HEK293 (cell line): ENCODE measurements around the gene CCDC136.

ENCODE experiments used
- CTCF ChIA-PET: fragments of 350-600 bp; formaldehyde crosslinking; extraction: SDS; loops from one replicate; lab custom pipeline; 2021; ENCODE audit warnings: antibody characterized with exemption; lab: Yijun Ruan, JAX
- POLR2A ChIA-PET: fragments of 300-600 bp; formaldehyde crosslinking; extraction: SDS; loops from one replicate; lab custom pipeline; 2020; ENCODE audit warnings: antibody characterized with exemption, inconsistent platforms; lab: Yijun Ruan, JAX
- H3K27ac ChIP-seq: fragments of 200-500 bp; sonication (Bioruptor generic); 2 replicates; pipeline ENCODE4 v1.5.1; 2014; ENCODE audit warnings: low read depth, low read length, control low read depth, inconsistent platforms; ENCODE audit errors: extremely low read depth
- H3K36me3 ChIP-seq, 2 experiments: fragments of 200-500 bp in 1 of 2; sonication (Bioruptor generic) in 1 of 2; 1 replicate in 1 of 2; 2 replicates in 1 of 2; pipeline ENCODE4 v1.5.1; 2014 to 2017; ENCODE audit warnings: inconsistent platforms in 2 of 2, low read length in 2 of 2; ENCODE audit not compliant: control insufficient read depth in 2 of 2, insufficient read depth in 1 of 2
- H3K4me1 ChIP-seq: fragments of 200-500 bp; sonication (Bioruptor generic); 2 replicates; pipeline ENCODE4 v1.5.1; 2014; ENCODE audit warnings: mild to moderate bottlenecking, low read length, inconsistent platforms; ENCODE audit not compliant: control insufficient read depth, insufficient read depth
- H3K4me3 ChIP-seq: 2 replicates; pipeline ENCODE4 v1.5.1; 2011; ENCODE audit warnings: low read depth, mild to moderate bottlenecking, control low read depth, low read length, moderate library complexity
- H3K9me3 ChIP-seq: fragments of 200-500 bp; sonication (Bioruptor generic); 2 replicates; pipeline ENCODE4 v1.5.1; 2014; ENCODE audit warnings: low read depth, low read length, inconsistent platforms; ENCODE audit not compliant: control insufficient read depth, insufficient read depth
- CTCF ChIP-seq: fragments of 450-650 bp; formaldehyde crosslinking; IDR thresholded peaks from 2 replicates; pipeline ENCODE4 v1.5.1; 2016; ENCODE audit warnings: missing biosample characterization, missing genetic modification characterization
- KLF17 ChIP-seq: fragments of 450-650 bp; formaldehyde crosslinking; IDR thresholded peaks from 2 replicates; pipeline ENCODE4 v1.5.1; 2016; ENCODE audit warnings: missing biosample characterization, missing genetic modification characterization
- KLF8 ChIP-seq: fragments of 450-650 bp; formaldehyde crosslinking; IDR thresholded peaks from 2 replicates; pipeline ENCODE4 v1.5.1; 2016; ENCODE audit warnings: missing biosample characterization, missing genetic modification characterization
- MZF1 ChIP-seq: fragments of 450-650 bp; formaldehyde crosslinking; IDR thresholded peaks from 2 replicates; pipeline ENCODE4 v1.5.1; 2017; ENCODE audit warnings: missing biosample characterization, missing genetic modification characterization, borderline replicate concordance
- PRDM4 ChIP-seq: fragments of 450-650 bp; formaldehyde crosslinking; IDR thresholded peaks from 2 replicates; pipeline ENCODE4 v1.5.1; 2017; ENCODE audit warnings: missing biosample characterization, missing genetic modification characterization
- ZBTB26 ChIP-seq: fragments of 450-650 bp; formaldehyde crosslinking; optimal IDR thresholded peaks from 2 replicates; pipeline ENCODE3; 2016; ENCODE audit warnings: missing biosample characterization, mild to moderate bottlenecking, missing genetic modification characterization
- ZEB2 ChIP-seq: fragments of 450-650 bp; formaldehyde crosslinking; IDR thresholded peaks from 2 replicates; pipeline ENCODE4 v1.5.1; 2016; ENCODE audit warnings: missing biosample characterization, missing genetic modification characterization
- ZNF157 ChIP-seq: fragments of 450-650 bp; formaldehyde crosslinking; IDR thresholded peaks from 2 replicates; pipeline ENCODE4 v1.5.1; 2016; ENCODE audit warnings: missing biosample characterization, missing genetic modification characterization
- ZNF341 ChIP-seq: fragments of 450-650 bp; formaldehyde crosslinking; IDR thresholded peaks from 2 replicates; pipeline ENCODE4; 2016; ENCODE audit warnings: low read depth, missing biosample characterization, missing genetic modification characterization
- ZNF394 ChIP-seq: fragments of 450-650 bp; formaldehyde crosslinking; IDR thresholded peaks from 2 replicates; pipeline ENCODE4 v1.5.1; 2016; ENCODE audit warnings: missing biosample characterization, missing genetic modification characterization, mild to moderate bottlenecking, moderate library complexity, borderline replicate concordance
- ZNF473 ChIP-seq: fragments of 450-650 bp; formaldehyde crosslinking; IDR thresholded peaks from 2 replicates; pipeline ENCODE4 v1.5.1; 2017; ENCODE audit warnings: missing biosample characterization, missing genetic modification characterization
- ZNF544 ChIP-seq: fragments of 450-650 bp; formaldehyde crosslinking; IDR thresholded peaks from 2 replicates; pipeline ENCODE4 v1.5.0; 2017; ENCODE audit warnings: missing biosample characterization, missing genetic modification characterization
- ZNF596 ChIP-seq: fragments of 450-650 bp; IDR thresholded peaks from 2 replicates; pipeline ENCODE4 v1.5.0; 2018; ENCODE audit warnings: missing biosample characterization, mild to moderate bottlenecking, missing genetic modification characterization, moderate library complexity
- ZNF707 ChIP-seq: fragments of 450-650 bp; formaldehyde crosslinking; IDR thresholded peaks from 2 replicates; pipeline ENCODE4 v1.5.1; 2016; ENCODE audit warnings: missing biosample characterization, missing genetic modification characterization
- ZNF76 ChIP-seq: fragments of 450-650 bp; formaldehyde crosslinking; IDR thresholded peaks from 2 replicates; pipeline ENCODE4; 2016; ENCODE audit warnings: low read depth, missing biosample characterization, missing genetic modification characterization, borderline replicate concordance

Gene CCDC136

GRCh38 chr7:128744366-128744905 is 47.3 kb upstream of the CCDC136 start:
- Histone ChIP-seq H3K27ac (no peak overlapping the region), H3K36me3 (peaks cover 7 to 20% of the 10 kb centered on the region in 2 experiments; a peak in 2 of 3 replicates), H3K9me3 (no peaks in the 10 kb centered on the region), H3K4me3 (no peak overlapping the region), H3K4me1 (no peaks in the 10 kb centered on the region; the same call in 1 of the 2 replicates)
- POLR2A ChIA-PET: no interaction called here
- no peak for TF ChIP-seq CTCF
- peak; percentile 81 for TF ChIP-seq ZNF341 (tag by site-specific recombination)
- CTCF ChIA-PET: interaction anchor here (0.6 kb wide), 1 partner anchor 26 kb away, joined by 3 read pairs; no protein-coding TSS in a partner anchor

- no peaks in the 10 kb centered on the region for H3K9me3 ChIP-seq
- peaks cover 12 to 31% of the 10 kb centered on the region in 2 experiments for H3K36me3 ChIP-seq
- CTCF ChIA-PET: no interaction called here
- TF ChIP-seq ZNF707 (tag by site-specific recombination) (no peak), PRDM4 (no peak), ZNF157 (tag by site-specific recombination) (no peak), ZNF596 (tag by site-specific recombination) (no peak), MZF1 (tag by site-specific recombination) (no peak), ZNF76 (tag by site-specific recombination) (no peak), ZNF544 (tag by site-specific recombination) (no peak), ZBTB26 (tag by site-specific recombination) (no peak), KLF17 (tag by site-specific recombination) (no peak), ZEB2 (tag by site-specific recombination) (no peak), ZNF473 (tag by site-specific recombination) (no peak), KLF8 (tag by site-specific recombination) (no peak), ZNF394 (tag by site-specific recombination) (no peak)
- H3K4me3 ChIP-seq: no peak overlapping the region
- no peaks in the 10 kb centered on the region; the same call in 1 of the 2 replicates for H3K4me1 ChIP-seq
- POLR2A ChIA-PET: no interaction called here
- H3K27ac ChIP-seq: no peak overlapping the region
Measured at GRCh38 chr7:128745706-128746105, 46.1 kb upstream of the CCDC136 start.
